ENCODE results near the gene TPCN1.

The TPCN1 gene

DNA sequence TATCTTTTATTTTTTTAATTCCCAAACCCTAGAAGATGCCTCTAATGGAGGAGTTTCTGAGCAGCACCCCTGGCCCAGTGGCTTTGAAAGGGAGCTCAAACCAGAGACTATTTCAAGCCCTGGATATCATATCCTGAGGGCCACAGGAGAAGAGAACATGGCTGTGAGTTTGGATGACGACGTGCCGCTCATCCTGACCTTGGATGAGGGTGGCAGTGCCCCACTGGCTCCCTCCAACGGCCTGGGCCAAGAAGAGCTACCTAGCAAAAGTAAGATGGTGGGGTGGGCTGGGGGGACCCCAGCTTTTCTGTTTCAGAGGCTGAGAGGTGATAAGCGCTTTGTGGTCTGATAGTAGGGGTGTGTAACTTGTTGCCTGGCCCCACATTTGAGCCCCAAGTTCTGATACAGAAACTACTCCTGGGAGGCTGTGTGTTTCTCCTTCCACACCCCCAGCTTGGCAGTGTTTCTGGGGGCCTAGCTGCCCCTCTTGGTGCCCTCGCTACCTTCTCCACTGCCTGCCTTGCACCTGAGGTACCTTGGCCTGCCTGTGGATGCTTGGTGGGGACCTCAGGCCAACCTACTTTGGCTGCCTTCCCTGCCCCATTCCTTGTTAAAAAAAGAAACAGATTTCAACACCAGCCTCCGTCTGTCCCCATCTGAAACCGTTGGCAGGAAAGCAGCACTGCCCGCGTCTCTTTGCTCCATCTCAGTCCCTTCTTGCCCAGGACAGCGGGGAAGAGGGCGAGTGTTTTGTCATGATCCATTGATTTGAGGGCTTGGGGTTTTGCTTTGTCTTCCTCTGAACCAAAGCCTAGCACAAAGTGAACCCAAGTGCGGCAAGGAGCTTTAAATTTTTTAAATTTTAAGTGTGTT is 5.7 kb downstream of the TPCN1 start:
- H3K14ac ChIP-seq (ENCODE audit: low read length in 2 of 2) = peak overlapping the region in 1 of 2 experiments; percentile 58
- peaks cover 27 to 52% of the 10 kb centered on the region in 2 experiments for H3K36me3 ChIP-seq (ENCODE audit: control insufficient read depth in 1 of 2, insufficient read depth in 2 of 2, low read depth in 1 of 2, low read length in 2 of 2)
- H2BK15ac ChIP-seq (ENCODE audit: low read depth, poor library complexity, severe bottlenecking) = peak overlapping the region; percentile 60
- no peak overlapping the region for H2AFZ ChIP-seq (ENCODE audit: low read depth, low read length)
- peak overlapping the region; percentile 48 to 71 for H3K18ac ChIP-seq (ENCODE audit: low read depth in 1 of 2, low read length in 2 of 2)
- H3K27ac ChIP-seq (ENCODE audit: low read length, poor library complexity, severe bottlenecking) = no peak overlapping the region
- peak overlapping the region; percentile 46 to 78 for H2BK12ac ChIP-seq (ENCODE audit: low read length in 2 of 2)
- H3K4me2 ChIP-seq (ENCODE audit: low read length, poor library complexity, severe bottlenecking) = no peak overlapping the region
- peaks cover 14% of the 10 kb centered on the region for H3K4me1 ChIP-seq (ENCODE audit: control insufficient read depth, insufficient read depth, low read depth, low read length)
- H3K9me3 ChIP-seq (ENCODE audit: control insufficient read depth, low read length) = peaks cover 7% of the 10 kb centered on the region
- no peak overlapping the region for H2BK5ac ChIP-seq (ENCODE audit: low read depth, low read length, poor library complexity, severe bottlenecking)
- no peak overlapping the region for H3K9ac ChIP-seq (ENCODE audit: low read length)
- no peaks in the 10 kb centered on the region for H3K27me3 ChIP-seq (ENCODE audit: control insufficient read depth in 1 of 2, insufficient read depth in 1 of 2, low read length in 2 of 2)
- H3K4me3 ChIP-seq (ENCODE audit: insufficient read depth in 1 of 2, low read depth in 1 of 2, low read length in 2 of 2) = no peak overlapping the region
- WGBS = 94% methylated on average over 13 of the region's 13 CpGs
- peak overlapping the region; percentile 6 for H2AK5ac ChIP-seq (ENCODE audit: low read length, severe bottlenecking)
- peak overlapping the region; percentile 60 for H4K91ac ChIP-seq (ENCODE audit: low read length)
- H4K8ac ChIP-seq (ENCODE audit: low read length) = no peak overlapping the region
- H2BK120ac ChIP-seq (ENCODE audit: low read depth, low read length) = peak overlapping the region; percentile 71
- peak overlapping the region in 1 of 2 experiments; percentile 43 for H3K4ac ChIP-seq (ENCODE audit: low read depth in 1 of 2, low read length in 2 of 2)
- peaks cover 11% of the 10 kb centered on the region for H3K79me1 ChIP-seq (replicated peaks; ENCODE audit: low read length, poor library complexity, severe bottlenecking)
- no peak for DNase-seq
- no peak overlapping the region for H3K23ac ChIP-seq (ENCODE audit: low read length in 2 of 2)

DNA sequence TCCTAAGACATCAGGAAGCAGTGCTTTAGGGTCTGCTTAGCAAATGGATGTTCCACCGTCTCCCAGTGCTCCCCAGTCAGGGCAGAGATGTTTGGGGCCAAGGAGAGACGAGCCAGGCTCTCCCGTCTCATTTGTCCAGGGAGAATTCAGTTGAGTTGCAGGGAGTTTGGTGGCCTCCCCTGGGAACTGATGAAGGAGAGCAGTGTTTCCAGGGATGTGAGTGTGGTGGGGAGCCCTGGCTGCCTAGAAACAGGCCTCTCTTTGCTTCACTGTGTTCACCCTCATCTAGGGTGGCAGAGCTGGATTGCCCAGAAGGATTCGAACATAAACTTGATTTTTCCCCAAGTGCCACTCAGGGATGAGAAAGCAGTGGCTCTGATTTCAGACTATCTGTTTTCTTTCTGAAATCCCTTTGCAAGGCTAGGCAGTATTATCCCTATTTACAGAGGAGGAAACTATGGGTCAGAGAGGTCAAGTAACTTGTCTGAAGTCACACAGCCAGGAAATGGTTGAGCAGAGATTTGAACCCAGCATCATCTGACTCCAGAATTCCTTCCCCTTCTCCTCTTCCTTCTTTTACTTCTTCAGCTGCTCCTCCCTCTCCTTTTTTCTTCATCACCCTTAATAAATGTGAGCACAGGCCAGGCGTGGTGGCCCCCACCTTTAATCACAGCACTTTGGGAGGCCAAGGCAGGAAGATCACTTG is 6.6 kb downstream of the TPCN1 start:
- Histone ChIP-seq H3K4me3 (ENCODE audit: insufficient read depth in 1 of 2, low read depth in 1 of 2, low read length in 2 of 2) (no peak overlapping the region), H3K79me1 (replicated peaks; ENCODE audit: low read length, poor library complexity, severe bottlenecking) (peaks cover 11% of the 10 kb centered on the region), H2BK5ac (ENCODE audit: low read depth, low read length, poor library complexity, severe bottlenecking) (no peak overlapping the region), H3K36me3 (ENCODE audit: control insufficient read depth in 1 of 2, insufficient read depth in 2 of 2, low read depth in 1 of 2, low read length in 2 of 2) (peaks cover 36 to 60% of the 10 kb centered on the region in 2 experiments), H2AK5ac (ENCODE audit: low read length, severe bottlenecking) (peak overlapping the region; percentile 52), H3K27ac (ENCODE audit: low read length, poor library complexity, severe bottlenecking) (no peak overlapping the region), H3K4me2 (ENCODE audit: low read length, poor library complexity, severe bottlenecking) (no peak overlapping the region), H3K18ac (ENCODE audit: low read depth in 1 of 2, low read length in 2 of 2) (peak overlapping the region; percentile 0 to 48), H3K14ac (ENCODE audit: low read length in 2 of 2) (no peak overlapping the region), H4K8ac (ENCODE audit: low read length) (peak overlapping the region; percentile 33), H2BK15ac (ENCODE audit: low read depth, poor library complexity, severe bottlenecking) (peak overlapping the region; percentile 65), H3K9me3 (ENCODE audit: control insufficient read depth, low read length) (peaks cover 7% of the 10 kb centered on the region), H2BK12ac (ENCODE audit: low read length in 2 of 2) (no peak overlapping the region), H2AFZ (ENCODE audit: low read depth, low read length) (no peak overlapping the region), H3K9ac (ENCODE audit: low read length) (no peak overlapping the region), H3K4me1 (ENCODE audit: control insufficient read depth, insufficient read depth, low read depth, low read length) (peaks cover 21% of the 10 kb centered on the region), H3K4ac (ENCODE audit: low read depth in 1 of 2, low read length in 2 of 2) (peak overlapping the region in 1 of 2 experiments; percentile 68), H3K27me3 (ENCODE audit: control insufficient read depth in 1 of 2, insufficient read depth in 1 of 2, low read length in 2 of 2) (no peaks in the 10 kb centered on the region), H4K91ac (ENCODE audit: low read length) (peak overlapping the region; percentile 37), H3K23ac (ENCODE audit: low read length in 2 of 2) (no peak overlapping the region), H2BK120ac (ENCODE audit: low read depth, low read length) (no peak overlapping the region)
- WGBS = 93% methylated on average over 5 of the region's 5 CpGs
- DNase-seq = no peak

DNA sequence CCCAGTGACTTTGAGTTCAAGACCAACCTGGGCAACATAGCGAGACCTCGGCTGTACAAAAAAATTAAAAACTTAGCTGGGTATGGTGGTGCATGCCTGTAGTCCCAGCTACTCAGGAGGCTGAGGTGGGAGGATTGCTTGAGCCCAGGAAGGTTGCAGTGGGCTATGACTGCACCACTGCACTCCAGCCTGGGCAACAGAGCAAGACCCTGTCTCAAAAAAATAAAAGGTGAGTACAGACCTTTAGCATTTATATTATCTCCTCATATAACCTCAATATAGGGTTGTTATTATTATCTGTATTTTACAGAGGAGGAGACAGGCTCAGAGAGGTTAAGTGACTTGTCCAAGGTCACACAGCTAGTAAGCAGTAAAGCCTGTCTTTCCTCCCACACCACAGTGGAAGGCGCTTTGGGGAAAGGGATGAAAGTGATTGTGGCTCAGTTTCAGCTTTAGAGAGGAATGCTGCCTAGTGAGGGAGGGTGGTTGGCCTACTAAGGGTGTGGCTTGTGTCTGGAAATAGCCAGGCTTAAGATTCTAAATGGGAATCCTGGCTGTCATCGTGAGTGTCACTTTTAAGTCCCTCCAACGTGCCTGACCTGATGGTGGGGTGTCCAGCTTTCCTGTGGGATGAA is 7.2 kb downstream of the TPCN1 start:
- peak overlapping the region; percentile 37 to 69 for H3K18ac ChIP-seq (ENCODE audit: low read depth in 1 of 2, low read length in 2 of 2)
- H3K27me3 ChIP-seq (ENCODE audit: control insufficient read depth in 1 of 2, insufficient read depth in 1 of 2, low read length in 2 of 2) = no peaks in the 10 kb centered on the region
- H3K4me3 ChIP-seq (ENCODE audit: insufficient read depth in 1 of 2, low read depth in 1 of 2, low read length in 2 of 2) = no peak overlapping the region
- 74% methylated on average over 5 of the region's 5 CpGs for WGBS
- H4K91ac ChIP-seq (ENCODE audit: low read length) = peak overlapping the region; percentile 48
- H2BK12ac ChIP-seq (ENCODE audit: low read length in 2 of 2) = peak overlapping the region; percentile 2 to 75
- DNase-seq = no peak
- H2AFZ ChIP-seq (ENCODE audit: low read depth, low read length) = no peak overlapping the region
- peaks cover 27% of the 10 kb centered on the region for H3K4me1 ChIP-seq (ENCODE audit: control insufficient read depth, insufficient read depth, low read depth, low read length)
- peaks cover 11% of the 10 kb centered on the region for H3K79me1 ChIP-seq (replicated peaks; ENCODE audit: low read length, poor library complexity, severe bottlenecking)
- H2BK15ac ChIP-seq (ENCODE audit: low read depth, poor library complexity, severe bottlenecking) = peak overlapping the region; percentile 80
- H3K9ac ChIP-seq (ENCODE audit: low read length) = peak overlapping the region; percentile 13
- H3K27ac ChIP-seq (ENCODE audit: low read length, poor library complexity, severe bottlenecking) = no peak overlapping the region
- peak overlapping the region; percentile 75 for H4K8ac ChIP-seq (ENCODE audit: low read length)
- no peak overlapping the region for H3K4ac ChIP-seq (ENCODE audit: low read depth in 1 of 2, low read length in 2 of 2)
- H3K23ac ChIP-seq (ENCODE audit: low read length in 2 of 2) = no peak overlapping the region
- H3K9me3 ChIP-seq (ENCODE audit: control insufficient read depth, low read length) = peaks cover 7% of the 10 kb centered on the region
- H2BK120ac ChIP-seq (ENCODE audit: low read depth, low read length) = no peak overlapping the region
- H2BK5ac ChIP-seq (ENCODE audit: low read depth, low read length, poor library complexity, severe bottlenecking) = no peak overlapping the region
- H2AK5ac ChIP-seq (ENCODE audit: low read length, severe bottlenecking) = peak overlapping the region; percentile 96
- H3K36me3 ChIP-seq (ENCODE audit: control insufficient read depth in 1 of 2, insufficient read depth in 2 of 2, low read depth in 1 of 2, low read length in 2 of 2) = peaks cover 40 to 66% of the 10 kb centered on the region in 2 experiments
- no peak overlapping the region for H3K4me2 ChIP-seq (ENCODE audit: low read length, poor library complexity, severe bottlenecking)
- H3K14ac ChIP-seq (ENCODE audit: low read length in 2 of 2) = no peak overlapping the region

All from mesenchymal stem cell (in vitro differentiated cells and primary cell).